Stimulated activated effector memory CD8-positive, alpha-beta T cell treated with anti-CD3 and anti-CD28 coated beads, Interleukin-12 subunit alpha, Interleukin-12 subunit beta, amount 100 ng/mL, for 72 hours (primary cell): ENCODE data around the gene ACTRT2.
A peak's percentile ranks its signal among the peaks of the same experiment; 100 is the strongest.

Source experiments
- ATAC-seq: fragments of 150-1000 bp; cut with Tn5 transposase; 2 replicates; pipeline ENCODE4 v1.10.0; 2021
- DNase-seq, 2 donors: peaks; one replicate each; pipeline ENCODE4 v3.0.0; 2021 to 2022; ENCODE audit warnings: low spot score in 2 of 2
- H3K27ac Mint-ChIP-seq: one replicate; pipeline ENCODE4 v1.8.0; 2022; ENCODE audit warnings: mild to moderate bottlenecking, mixed read lengths
- H3K36me3 Mint-ChIP-seq: one replicate; pipeline ENCODE4 v1.8.0; 2022; ENCODE audit warnings: mild to moderate bottlenecking, mixed read lengths
- H3K4me1 Mint-ChIP-seq: one replicate; pipeline ENCODE4 v1.8.0; 2022; ENCODE audit warnings: mixed read lengths
- H3K4me3 Mint-ChIP-seq: one replicate; pipeline ENCODE4 v1.8.0; 2022; ENCODE audit warnings: mild to moderate bottlenecking, mixed read lengths
- H3K9me3 Mint-ChIP-seq: one replicate; pipeline ENCODE4 v1.8.0; 2022; ENCODE audit warnings: mixed read lengths

The ACTRT2 gene

GRCh38 chr1:3060127-3060526 is 38.9 kb downstream of the ACTRT2 start:
- Mint-ChIP-seq H3K9me3 (no peaks in the 10 kb centered on the region), H3K27ac (no peak overlapping the region), H3K4me3 (no peak overlapping the region), H3K4me1 (no peaks in the 10 kb centered on the region), H3K36me3 (no peaks in the 10 kb centered on the region)
- ATAC-seq (no peak), DNase-seq (no peak)

- Mint-ChIP-seq H3K4me3 (no peak overlapping the region), H3K9me3 (no peaks in the 10 kb centered on the region), H3K27ac (no peak overlapping the region), H3K4me1 (no peaks in the 10 kb centered on the region), H3K36me3 (no peaks in the 10 kb centered on the region)
- ATAC-seq, result no peak
- DNase-seq, result no peak
Measured at GRCh38 chr1:3060601-3061551, 39.6 kb downstream of the ACTRT2 start.

GRCh38 chr1:3061566-3061965 is 40.3 kb downstream of the ACTRT2 start:
- H3K27ac Mint-ChIP-seq, result no peak overlapping the region
- no peaks in the 10 kb centered on the region for H3K9me3 Mint-ChIP-seq
- no peaks in the 10 kb centered on the region for H3K36me3 Mint-ChIP-seq
- ATAC-seq (no peak), DNase-seq (no peak)
- H3K4me3 Mint-ChIP-seq, result no peak overlapping the region
- no peaks in the 10 kb centered on the region for H3K4me1 Mint-ChIP-seq

GRCh38 chr1:3061981-3062615 is 40.8 kb downstream of the ACTRT2 start:
- ATAC-seq (no peak), DNase-seq (no peak)
- no peaks in the 10 kb centered on the region for H3K9me3 Mint-ChIP-seq
- no peak overlapping the region for H3K27ac Mint-ChIP-seq
- H3K36me3 Mint-ChIP-seq, result no peaks in the 10 kb centered on the region
- H3K4me1 Mint-ChIP-seq, result no peaks in the 10 kb centered on the region
- H3K4me3 Mint-ChIP-seq, result no peak overlapping the region

GRCh38 chr1:3062616-3063378 is 41.5 kb downstream of the ACTRT2 start:
- H3K36me3 Mint-ChIP-seq, result no peaks in the 10 kb centered on the region

GRCh38 chr1:3063379-3064295 is 42.4 kb downstream of the ACTRT2 start:
- H3K4me3 Mint-ChIP-seq, result no peak overlapping the region
- ATAC-seq (no peak), DNase-seq (no peak)

More at GRCh38 chr1:3062616-3063378, 41.5 kb downstream of the ACTRT2 start:
- no peaks in the 10 kb centered on the region for H3K4me1 Mint-ChIP-seq
- no peak for DNase-seq
- no peak for ATAC-seq
- no peak overlapping the region for H3K4me3 Mint-ChIP-seq
- no peaks in the 10 kb centered on the region for H3K9me3 Mint-ChIP-seq
- no peak overlapping the region for H3K27ac Mint-ChIP-seq

GRCh38 chr1:3064296-3064850 is 43.1 kb downstream of the ACTRT2 start:
- Mint-ChIP-seq H3K4me1 (no peaks in the 10 kb centered on the region), H3K4me3 (no peak overlapping the region), H3K27ac (no peak overlapping the region), H3K9me3 (no peaks in the 10 kb centered on the region), H3K36me3 (no peaks in the 10 kb centered on the region)
- ATAC-seq (no peak), DNase-seq (no peak)

More at GRCh38 chr1:3063379-3064295, 42.4 kb downstream of the ACTRT2 start:
- Mint-ChIP-seq H3K4me1 (no peaks in the 10 kb centered on the region), H3K9me3 (no peaks in the 10 kb centered on the region), H3K36me3 (no peaks in the 10 kb centered on the region), H3K27ac (no peak overlapping the region)

- no peaks in the 10 kb centered on the region for H3K36me3 Mint-ChIP-seq
- H3K4me3 Mint-ChIP-seq, result no peak overlapping the region
- DNase-seq (no peak), ATAC-seq (no peak)
- no peak overlapping the region for H3K27ac Mint-ChIP-seq
- no peaks in the 10 kb centered on the region for H3K9me3 Mint-ChIP-seq
- no peaks in the 10 kb centered on the region for H3K4me1 Mint-ChIP-seq
Measured at GRCh38 chr1:3064901-3065300, 43.6 kb downstream of the ACTRT2 start.

GRCh38 chr1:3065396-3065795 is 44.1 kb downstream of the ACTRT2 start:
- H3K4me3 Mint-ChIP-seq, result no peak overlapping the region
- no peak overlapping the region for H3K27ac Mint-ChIP-seq
- ATAC-seq, result no peak
- no peak for DNase-seq
- H3K4me1 Mint-ChIP-seq, result no peaks in the 10 kb centered on the region
- H3K9me3 Mint-ChIP-seq, result no peaks in the 10 kb centered on the region
- H3K36me3 Mint-ChIP-seq, result no peaks in the 10 kb centered on the region

- DNase-seq, result no peak
- no peak overlapping the region for H3K4me3 Mint-ChIP-seq
- H3K27ac Mint-ChIP-seq, result no peak overlapping the region
- H3K36me3 Mint-ChIP-seq, result no peaks in the 10 kb centered on the region
- H3K4me1 Mint-ChIP-seq, result no peaks in the 10 kb centered on the region
- H3K9me3 Mint-ChIP-seq, result no peaks in the 10 kb centered on the region
- ATAC-seq, result no peak
Measured at GRCh38 chr1:3065797-3066196, 44.5 kb downstream of the ACTRT2 start.

- Mint-ChIP-seq H3K36me3 (no peaks in the 10 kb centered on the region), H3K4me3 (no peak overlapping the region), H3K27ac (no peak overlapping the region), H3K9me3 (no peaks in the 10 kb centered on the region), H3K4me1 (no peaks in the 10 kb centered on the region)
- ATAC-seq (no peak), DNase-seq (no peak)
Measured at GRCh38 chr1:3066250-3066711, 45.0 kb downstream of the ACTRT2 start.

GRCh38 chr1:3066826-3067225 is 45.6 kb downstream of the ACTRT2 start:
- peak overlapping the region; percentile 21 for H3K4me3 Mint-ChIP-seq
- no peak overlapping the region for H3K27ac Mint-ChIP-seq
- H3K9me3 Mint-ChIP-seq, result no peaks in the 10 kb centered on the region
- no peak for ATAC-seq
- H3K36me3 Mint-ChIP-seq, result no peaks in the 10 kb centered on the region
- DNase-seq, result no peak
- H3K4me1 Mint-ChIP-seq, result no peaks in the 10 kb centered on the region

GRCh38 chr1:3067301-3067670 is 46.0 kb downstream of the ACTRT2 start:
- H3K4me1 Mint-ChIP-seq, result no peaks in the 10 kb centered on the region
- no peaks in the 10 kb centered on the region for H3K36me3 Mint-ChIP-seq
- no peak for ATAC-seq
- DNase-seq, result no peak
- H3K4me3 Mint-ChIP-seq, result peak overlapping the region; percentile 21
- H3K27ac Mint-ChIP-seq, result no peak overlapping the region
- H3K9me3 Mint-ChIP-seq, result no peaks in the 10 kb centered on the region
